ENCODE data around the gene ZBTB20. TPM values are rescaled to one million over a fixed set of nuclear protein-coding genes. Genes with fewer than 3 reads are reported as not detected.

The ZBTB20 gene
- total RNA-seq, 1 experiment from 2014 or later: 11.0 TPM

DNA sequence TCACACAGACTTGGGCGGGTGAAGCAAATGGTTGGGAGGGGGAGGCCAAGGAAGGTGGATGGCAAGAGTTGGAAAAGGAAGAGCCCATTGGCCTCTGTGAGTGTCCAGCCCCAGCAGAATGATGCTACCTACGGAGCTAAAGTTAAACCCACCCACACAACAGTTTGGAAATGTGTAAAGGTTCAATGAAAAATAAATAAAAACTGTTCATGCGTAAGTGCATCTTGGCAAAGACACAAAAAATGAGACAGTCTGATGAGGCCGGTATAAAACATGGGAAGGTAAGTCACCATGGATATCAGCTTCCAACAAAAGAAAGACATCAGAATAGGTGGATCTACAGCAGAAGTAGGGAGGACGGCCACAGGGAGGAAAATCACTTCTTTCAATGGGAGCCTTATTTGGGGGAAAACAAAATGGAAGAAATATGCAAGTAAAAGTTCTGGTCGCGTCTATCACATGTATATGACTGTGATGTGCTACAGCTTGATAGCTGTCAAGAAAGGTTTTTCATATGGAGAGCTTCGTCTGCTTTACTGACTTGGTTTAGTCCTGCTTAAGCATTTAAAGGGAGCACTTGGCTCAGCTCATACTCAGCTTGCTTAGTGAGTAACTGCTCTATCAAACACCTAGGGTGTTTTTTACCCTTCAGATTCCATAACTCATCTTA is 770.4 kb downstream of the ZBTB20 start:
- no peak for DNase-seq (ENCODE audit: low spot score)

DNA sequence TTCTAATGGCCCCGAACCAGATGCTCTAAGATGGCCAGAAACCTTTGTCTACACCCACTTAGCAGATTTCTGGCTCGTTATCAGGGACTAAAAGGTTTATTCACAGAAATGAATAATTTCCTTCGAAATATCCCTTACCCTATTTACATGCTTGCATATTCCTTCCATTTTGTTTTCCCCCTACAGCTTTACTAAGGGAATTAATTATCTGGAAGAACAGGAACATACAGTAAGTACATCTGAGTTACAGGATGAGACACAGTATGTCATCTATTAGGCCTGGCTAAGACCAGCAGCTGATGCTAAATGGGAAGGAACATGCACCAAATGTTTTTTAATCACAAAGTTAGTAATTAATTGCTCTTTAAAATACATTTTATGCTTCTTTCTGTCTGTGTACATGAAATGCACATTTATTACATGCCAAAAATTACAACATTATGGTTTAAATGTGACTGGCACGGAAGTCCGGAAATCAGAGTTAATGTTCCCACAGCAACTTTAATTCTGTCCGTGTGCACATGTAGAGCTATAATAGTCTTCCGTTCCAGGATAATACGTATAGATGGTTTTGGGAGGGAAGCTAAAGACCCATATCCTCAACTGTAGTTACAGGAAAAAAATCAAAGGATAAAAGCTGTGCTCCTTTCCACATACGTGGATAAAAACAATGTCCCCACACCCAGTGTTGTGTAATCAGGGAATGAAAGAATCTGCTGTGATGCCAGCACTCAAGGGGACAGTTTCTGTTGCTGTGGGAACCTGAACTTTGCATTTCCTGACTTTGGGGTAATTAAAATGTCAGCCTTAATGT is 771.3 kb downstream of the ZBTB20 start:
- DNase-seq (ENCODE audit: low spot score): no peak

GRCh38 chr3:114374433-114374990 is 772.6 kb downstream of the ZBTB20 start:
- no peak for DNase-seq (ENCODE audit: low spot score)

DNA sequence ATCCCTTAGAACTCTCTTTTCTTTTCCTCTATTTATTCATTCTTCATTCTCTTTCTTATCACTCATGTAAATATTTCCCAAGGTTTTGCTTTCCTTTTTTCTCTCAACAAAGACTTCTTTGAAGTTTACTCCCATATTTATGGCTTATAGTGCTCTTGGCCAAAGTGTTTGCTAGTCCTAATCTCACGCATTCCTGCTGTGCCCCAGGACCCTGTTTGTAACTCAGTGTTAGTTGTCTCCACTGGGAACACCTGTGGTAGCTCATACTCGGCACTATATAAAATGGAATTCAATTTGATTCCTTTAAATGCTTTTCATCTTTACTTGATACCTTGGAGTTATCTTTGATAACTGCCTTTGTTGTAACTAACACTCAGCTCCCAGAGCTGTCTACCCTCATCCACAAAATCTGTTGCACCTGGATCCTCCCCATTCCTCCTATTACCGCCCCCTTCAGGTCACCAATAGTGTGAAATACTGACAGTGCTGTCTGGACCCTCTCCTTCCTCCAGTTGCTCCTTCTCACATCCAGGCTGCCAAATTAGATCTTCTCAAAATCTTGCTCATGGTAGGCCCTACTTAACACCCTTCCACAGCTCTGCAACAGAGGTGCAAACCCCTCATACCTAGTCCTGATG is 776.4 kb downstream of the ZBTB20 start:
- DNase-seq (ENCODE audit: low spot score): no peak

DNA sequence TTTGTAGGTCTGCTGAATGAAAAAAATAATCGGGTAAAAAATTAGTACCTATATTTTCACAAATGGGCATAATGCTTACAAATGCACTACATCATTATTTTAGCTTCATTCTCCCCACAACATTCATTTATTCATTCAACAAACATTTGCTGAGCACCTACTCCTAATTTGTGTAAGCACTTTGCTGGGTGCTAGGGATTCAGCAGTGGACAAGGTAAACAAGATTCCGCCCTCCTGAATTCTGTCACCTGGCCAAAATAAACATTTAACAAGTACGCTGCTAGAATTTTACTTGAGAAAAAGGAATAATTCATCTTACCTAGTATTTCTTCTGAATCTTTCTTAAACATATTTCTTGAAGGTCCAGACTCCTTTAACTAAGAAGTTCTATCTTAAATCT is 781.2 kb downstream of the ZBTB20 start:
- no peak for DNase-seq (ENCODE audit: low spot score)

DNA sequence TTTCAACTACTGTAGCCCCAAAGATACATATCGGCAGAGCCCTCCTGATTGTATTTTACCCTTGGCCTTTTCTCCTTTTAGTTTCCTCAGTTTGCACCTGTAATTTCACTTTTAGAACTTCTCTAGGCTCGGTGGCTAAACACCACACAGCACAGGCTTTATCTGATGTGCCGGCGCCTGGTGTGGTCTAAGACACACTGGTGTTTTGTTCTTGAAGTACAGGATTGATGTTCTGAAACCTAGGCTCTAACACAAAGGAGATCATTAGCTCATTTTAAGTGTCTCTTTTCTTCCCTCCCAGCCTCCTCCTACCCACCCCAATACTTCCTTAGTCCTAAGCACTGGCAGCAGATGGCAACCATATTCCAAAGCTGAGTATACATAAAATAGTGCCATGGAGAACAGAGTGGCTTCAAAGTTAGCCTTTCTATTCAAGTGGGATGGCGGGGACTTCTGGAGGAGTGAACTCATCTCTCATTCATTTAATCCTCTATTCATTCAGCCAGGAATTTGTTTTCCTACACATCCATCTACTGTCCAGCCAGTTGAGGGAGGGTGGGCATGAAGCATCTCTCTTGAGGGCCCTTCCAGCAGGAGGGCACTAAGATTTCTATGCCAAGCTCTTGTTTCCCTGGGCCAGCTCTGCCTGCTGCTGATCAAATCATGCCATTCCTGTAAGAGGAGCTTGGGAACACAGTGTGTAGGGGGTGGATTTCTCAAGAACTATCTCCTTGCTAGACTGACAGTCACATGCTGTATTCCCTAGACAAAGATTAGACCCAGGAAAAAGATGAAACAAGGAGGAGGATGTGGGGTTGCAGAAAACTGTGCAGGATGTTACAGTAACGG is 782.1 kb downstream of the ZBTB20 start:
- no peak for DNase-seq (ENCODE audit: low spot score)

- no peak for DNase-seq (ENCODE audit: low spot score)
Measured at GRCh38 chr3:114363554-114364202, 783.4 kb downstream of the ZBTB20 start.

GRCh38 chr3:114362815-114363214 is 784.3 kb downstream of the ZBTB20 start:
- DNase-seq (ENCODE audit: low spot score): peak; percentile 60

DNA sequence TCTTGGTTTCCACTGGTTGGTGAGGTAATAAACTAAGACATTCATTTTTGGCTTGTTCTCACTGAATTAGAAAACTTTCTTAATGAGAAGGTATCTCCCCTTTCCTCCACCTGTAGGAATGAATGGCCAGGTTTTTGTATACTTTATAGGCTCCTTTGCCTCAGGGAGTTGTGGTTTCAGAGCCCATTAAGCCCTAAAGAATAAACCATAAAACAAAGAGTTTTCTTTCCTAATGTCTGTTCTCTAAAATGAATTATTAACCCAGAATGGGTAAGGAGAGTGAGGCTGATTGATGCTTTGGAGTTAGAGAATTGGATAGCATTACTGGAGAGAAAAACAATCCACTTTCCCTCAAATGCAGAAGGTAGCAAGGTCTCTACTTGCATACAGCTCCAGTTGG is 785.7 kb downstream of the ZBTB20 start:
- no peak for DNase-seq (ENCODE audit: low spot score)

- no peak for DNase-seq (ENCODE audit: low spot score)
Measured at GRCh38 chr3:114356525-114356924, 790.6 kb downstream of the ZBTB20 start.

- no peak for DNase-seq (ENCODE audit: low spot score)
Measured at GRCh38 chr3:114356066-114356465, 791.0 kb downstream of the ZBTB20 start.

- DNase-seq (ENCODE audit: low spot score): no peak
Measured at GRCh38 chr3:114355653-114356052, 791.4 kb downstream of the ZBTB20 start.

DNA sequence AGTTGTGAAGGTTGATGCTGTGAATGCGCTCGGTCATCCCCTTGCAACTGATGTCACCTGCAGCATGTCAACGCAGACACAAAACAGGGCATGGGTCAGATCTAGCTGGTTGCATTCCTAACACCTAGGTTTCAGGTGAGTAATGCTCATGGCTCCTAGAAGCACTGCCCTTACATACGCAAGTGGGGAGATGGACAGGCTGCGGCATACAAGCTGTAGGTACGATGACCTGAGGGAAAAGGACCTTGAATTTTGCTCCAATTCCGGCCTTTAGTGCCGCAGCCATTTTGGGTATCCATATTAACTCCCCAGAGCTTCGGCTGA is 795.3 kb downstream of the ZBTB20 start:
- DNase-seq (ENCODE audit: low spot score): no peak

GRCh38 chr3:114351123-114351821 is 795.8 kb downstream of the ZBTB20 start:
- no peak for DNase-seq (ENCODE audit: low spot score)

GRCh38 chr3:114350690-114351089 is 796.4 kb downstream of the ZBTB20 start:
- no peak for DNase-seq (ENCODE audit: low spot score)

DNA sequence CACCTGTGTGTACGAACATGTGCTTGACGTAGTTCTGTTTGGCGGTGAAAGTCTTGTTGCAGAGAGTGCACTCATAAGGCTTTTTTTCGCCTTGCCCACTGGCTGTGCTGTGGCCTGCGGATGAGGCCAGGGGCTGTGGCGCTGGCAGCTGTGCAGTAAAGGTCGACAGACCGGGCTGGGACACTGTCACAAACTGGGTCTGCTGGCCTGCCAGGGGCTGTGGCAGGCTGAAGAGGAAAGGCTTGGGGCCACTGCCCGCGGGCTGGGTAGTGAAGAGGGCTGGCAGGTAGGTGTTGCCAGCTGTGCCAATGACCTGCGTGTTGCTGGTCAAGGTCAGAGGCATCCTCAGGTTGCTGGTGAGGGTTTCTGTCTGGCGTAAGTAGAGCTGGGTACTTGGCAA is 796.8 kb downstream of the ZBTB20 start:
- no peak for DNase-seq (ENCODE audit: low spot score)

DNA sequence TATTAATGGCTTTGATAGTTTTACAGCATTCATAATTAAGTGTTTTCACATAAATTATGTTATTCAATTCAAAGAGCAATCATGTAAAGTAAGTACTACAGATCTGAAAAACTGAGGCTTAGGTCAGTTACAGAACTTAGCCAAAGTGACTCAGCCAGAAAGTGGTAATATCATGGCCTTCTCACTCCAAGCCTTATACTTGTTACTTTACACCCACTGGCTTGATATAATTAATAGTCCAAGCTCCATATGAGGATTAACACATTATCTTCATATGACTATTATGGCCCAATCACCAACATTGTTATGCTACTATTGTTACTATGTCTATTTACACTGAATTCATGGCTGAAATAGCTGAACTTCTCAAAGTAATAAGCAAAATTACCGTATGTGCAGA is 802.6 kb downstream of the ZBTB20 start:
- no peak for DNase-seq (ENCODE audit: low spot score)

DNA sequence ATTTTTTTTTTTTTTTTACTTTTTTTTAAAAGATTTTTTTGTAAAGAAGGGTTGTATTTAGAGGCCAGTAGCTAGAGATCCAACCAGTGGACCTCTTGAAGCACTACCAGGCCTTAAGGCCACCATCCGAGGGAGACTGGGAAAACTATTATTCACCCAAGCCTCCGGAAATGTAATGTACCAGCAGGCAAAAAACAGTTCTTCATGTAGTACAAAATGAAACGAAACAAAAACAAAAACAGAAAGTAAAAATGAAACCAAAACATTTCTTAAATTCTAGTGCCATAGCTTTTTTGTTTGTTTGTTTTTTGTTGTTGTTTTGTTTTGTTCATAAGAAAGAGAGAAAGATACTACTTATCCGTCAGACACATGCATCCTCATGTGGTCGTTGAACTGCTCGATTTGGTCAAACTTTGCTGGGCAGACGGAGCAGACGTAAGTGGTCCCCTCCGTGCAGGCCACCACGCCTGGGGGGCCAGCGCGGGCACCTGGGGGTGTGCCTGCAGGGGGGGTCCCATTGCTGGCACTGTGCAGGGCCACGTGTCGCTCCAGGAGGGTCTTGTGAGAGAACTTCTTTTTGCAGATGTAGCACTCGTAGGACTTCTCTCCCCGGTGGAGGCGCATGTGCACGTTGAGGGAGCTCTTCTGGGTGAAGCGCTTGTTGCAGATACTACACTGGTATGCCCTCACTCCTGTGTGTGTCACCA is 808.3 kb downstream of the ZBTB20 start:
- DNase-seq (ENCODE audit: low spot score): no peak

- DNase-seq (ENCODE audit: low spot score): no peak
Measured at GRCh38 chr3:114336857-114337256, 810.2 kb downstream of the ZBTB20 start.
